Left ventricle myocardium inferior (tissue), 1 donor: ENCODE data around the gene LDLRAP1. TPM values are rescaled to one million over a fixed set of nuclear protein-coding genes. Genes with fewer than 3 reads are reported as not detected.

Experiments
- DNase-seq: peaks from one replicate; pipeline ENCODE4 v3.0.0-alpha.2; 2020
- H3K27ac ChIP-seq: fragments of 200-600 bp; replicated peaks from 2 replicates; pipeline ENCODE4 v1.8.0; 2021
- H3K27me3 ChIP-seq: fragments of 200-600 bp; 2 replicates; pipeline ENCODE4 v1.8.0; 2021; ENCODE audit warnings: low read depth
- H3K36me3 ChIP-seq: fragments of 200-600 bp; 2 replicates; pipeline ENCODE4 v1.8.0; 2021
- H3K4me1 ChIP-seq: fragments of 200-600 bp; 2 replicates; pipeline ENCODE4 v1.8.0; 2021
- H3K4me3 ChIP-seq: fragments of 200-600 bp; 2 replicates; pipeline ENCODE4 v1.8.0; 2021; ENCODE audit warnings: mild to moderate bottlenecking, moderate library complexity
- H3K9me3 ChIP-seq: fragments of 200-600 bp; replicated peaks from 2 replicates; pipeline ENCODE4 v1.8.0; 2021
- intact Hi-C: fragments of 100-400 bp; cut with micrococcal nuclease; formaldehyde crosslinking; loops from one replicate; pipeline ENCODE4 v1.11.0; 2022
- total RNA-seq: library from RNA; stranded (reverse); fragmentation: NEBNext Ultra II Directional; extraction: Animal tissue kit (Norgen Biotek cat#: 25700); gene quantifications from one replicate; pipeline ENCODE4 v1.2.1, GENCODE V29; 2021
- TF ChIP-seq, protein P1 (sequence below): fragments of 200-600 bp; IDR thresholded peaks from 2 replicates; pipeline ENCODE4 v1.8.0; 2021; ENCODE audit warnings: antibody characterized with exemption, mild to moderate bottlenecking, borderline replicate concordance
- donor health status: DM: no; HTN: yes; CAD: no; lungs with severe emphysema.

Gene LDLRAP1
- total RNA-seq, 1 donor from 2014 or later: 14.4 TPM

DNA sequence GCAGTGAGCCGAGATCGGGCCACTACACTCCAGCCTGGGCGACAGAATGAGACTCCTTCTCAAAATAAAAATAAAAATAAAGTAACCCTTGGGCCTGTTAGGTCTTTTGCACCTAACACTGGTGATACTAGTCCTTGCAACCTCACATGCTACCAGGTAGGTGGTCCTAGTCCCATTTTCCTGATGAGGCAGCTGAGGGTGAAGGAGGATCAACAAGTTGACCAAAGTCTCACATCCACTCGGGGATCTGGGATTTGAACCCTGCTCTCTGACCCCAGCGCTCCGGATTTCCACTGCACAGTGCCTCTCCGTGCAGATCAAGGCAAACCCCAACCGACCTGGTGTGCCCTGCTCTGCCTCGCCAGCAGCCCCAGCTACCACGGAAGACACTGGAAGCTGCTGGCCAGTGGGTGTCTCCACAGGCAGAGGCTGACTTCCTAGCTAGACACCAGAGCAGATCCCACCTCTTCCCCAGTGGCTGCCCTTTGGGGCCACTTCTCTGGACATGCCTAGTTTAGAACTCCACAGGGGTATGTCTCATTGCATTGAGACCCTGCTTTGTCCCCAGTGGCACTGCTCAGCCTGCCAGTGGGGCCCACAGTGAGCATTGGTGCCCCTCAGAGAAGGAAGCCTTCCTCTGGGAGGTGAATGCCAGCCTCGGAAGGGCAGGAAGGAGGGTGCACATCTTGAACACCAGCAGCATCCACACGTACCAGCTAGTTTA, 27.6 kb downstream of the LDLRAP1 start:
- Histone ChIP-seq H3K4me3 (no peak overlapping the region), H3K27me3 (peaks cover 5% of the 10 kb centered on the region), H3K27ac (no peak overlapping the region), H3K9me3 (no peaks in the 10 kb centered on the region), H3K4me1 (peaks cover 62% of the 10 kb centered on the region), H3K36me3 (no peaks in the 10 kb centered on the region)
- DNase-seq: no peak
- TF ChIP-seq, protein P1, sequence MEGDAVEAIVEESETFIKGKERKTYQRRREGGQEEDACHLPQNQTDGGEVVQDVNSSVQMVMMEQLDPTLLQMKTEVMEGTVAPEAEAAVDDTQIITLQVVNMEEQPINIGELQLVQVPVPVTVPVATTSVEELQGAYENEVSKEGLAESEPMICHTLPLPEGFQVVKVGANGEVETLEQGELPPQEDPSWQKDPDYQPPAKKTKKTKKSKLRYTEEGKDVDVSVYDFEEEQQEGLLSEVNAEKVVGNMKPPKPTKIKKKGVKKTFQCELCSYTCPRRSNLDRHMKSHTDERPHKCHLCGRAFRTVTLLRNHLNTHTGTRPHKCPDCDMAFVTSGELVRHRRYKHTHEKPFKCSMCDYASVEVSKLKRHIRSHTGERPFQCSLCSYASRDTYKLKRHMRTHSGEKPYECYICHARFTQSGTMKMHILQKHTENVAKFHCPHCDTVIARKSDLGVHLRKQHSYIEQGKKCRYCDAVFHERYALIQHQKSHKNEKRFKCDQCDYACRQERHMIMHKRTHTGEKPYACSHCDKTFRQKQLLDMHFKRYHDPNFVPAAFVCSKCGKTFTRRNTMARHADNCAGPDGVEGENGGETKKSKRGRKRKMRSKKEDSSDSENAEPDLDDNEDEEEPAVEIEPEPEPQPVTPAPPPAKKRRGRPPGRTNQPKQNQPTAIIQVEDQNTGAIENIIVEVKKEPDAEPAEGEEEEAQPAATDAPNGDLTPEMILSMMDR: no peak
- intact Hi-C loops: no loop called here

DNA sequence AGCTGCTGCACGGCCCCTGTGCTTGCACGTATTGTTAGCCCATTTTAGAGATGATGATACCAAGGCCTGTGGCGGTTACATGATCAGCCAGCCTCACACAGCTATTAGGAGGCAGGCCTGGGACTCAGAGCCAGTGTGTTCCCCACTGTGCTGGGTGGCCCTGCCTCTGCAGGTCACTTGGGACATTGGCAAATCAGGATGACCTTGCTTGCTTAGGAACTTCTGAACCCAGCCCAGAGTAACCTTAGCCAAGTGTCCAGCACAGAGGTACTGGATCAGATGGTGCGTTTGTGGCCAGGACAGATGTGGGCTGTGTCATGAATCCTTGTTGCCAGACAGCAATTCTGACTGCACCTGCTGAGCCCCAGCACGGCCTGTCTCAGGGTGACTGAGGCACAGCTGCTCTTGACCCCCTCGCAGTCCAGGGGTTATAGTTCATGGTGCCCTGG, 28.1 kb downstream of the LDLRAP1 start:
- Histone ChIP-seq H3K27ac (no peak overlapping the region), H3K4me1 (peaks cover 56% of the 10 kb centered on the region), H3K9me3 (no peaks in the 10 kb centered on the region), H3K27me3 (peaks cover 5% of the 10 kb centered on the region), H3K36me3 (no peaks in the 10 kb centered on the region), H3K4me3 (no peak overlapping the region)
- intact Hi-C loops: no loop called here
- DNase-seq: no peak
- TF ChIP-seq, protein P1: no peak

DNA sequence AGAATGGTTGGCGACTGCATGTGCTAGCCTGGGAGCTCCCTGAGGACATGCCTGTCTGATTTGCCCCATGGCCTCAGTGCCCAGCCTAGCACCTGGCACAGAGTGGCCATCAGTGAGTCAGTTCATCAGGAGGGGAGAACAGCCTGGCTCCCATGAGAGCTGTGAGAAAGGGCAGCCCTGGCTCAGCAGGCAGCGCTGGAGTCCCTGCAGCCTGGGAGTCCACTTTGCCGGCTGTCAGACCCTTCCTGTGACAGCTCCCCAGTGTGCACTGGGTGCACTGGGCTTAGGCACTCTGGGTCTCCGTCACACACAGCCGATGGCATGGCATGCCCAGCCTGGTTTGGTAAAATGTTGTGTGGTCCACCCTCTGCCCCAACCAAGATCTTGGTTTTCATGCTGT, 28.7 kb downstream of the LDLRAP1 start:
- TF ChIP-seq, protein P1: no peak
- H3K9me3 ChIP-seq: no peaks in the 10 kb centered on the region
- no peaks in the 10 kb centered on the region for H3K36me3 ChIP-seq
- H3K4me3 ChIP-seq: no peak overlapping the region
- H3K27ac ChIP-seq: no peak overlapping the region
- peaks cover 51% of the 10 kb centered on the region for H3K4me1 ChIP-seq
- intact Hi-C loops: no loop called here
- DNase-seq: no peak
- H3K27me3 ChIP-seq: peaks cover 5% of the 10 kb centered on the region

DNA sequence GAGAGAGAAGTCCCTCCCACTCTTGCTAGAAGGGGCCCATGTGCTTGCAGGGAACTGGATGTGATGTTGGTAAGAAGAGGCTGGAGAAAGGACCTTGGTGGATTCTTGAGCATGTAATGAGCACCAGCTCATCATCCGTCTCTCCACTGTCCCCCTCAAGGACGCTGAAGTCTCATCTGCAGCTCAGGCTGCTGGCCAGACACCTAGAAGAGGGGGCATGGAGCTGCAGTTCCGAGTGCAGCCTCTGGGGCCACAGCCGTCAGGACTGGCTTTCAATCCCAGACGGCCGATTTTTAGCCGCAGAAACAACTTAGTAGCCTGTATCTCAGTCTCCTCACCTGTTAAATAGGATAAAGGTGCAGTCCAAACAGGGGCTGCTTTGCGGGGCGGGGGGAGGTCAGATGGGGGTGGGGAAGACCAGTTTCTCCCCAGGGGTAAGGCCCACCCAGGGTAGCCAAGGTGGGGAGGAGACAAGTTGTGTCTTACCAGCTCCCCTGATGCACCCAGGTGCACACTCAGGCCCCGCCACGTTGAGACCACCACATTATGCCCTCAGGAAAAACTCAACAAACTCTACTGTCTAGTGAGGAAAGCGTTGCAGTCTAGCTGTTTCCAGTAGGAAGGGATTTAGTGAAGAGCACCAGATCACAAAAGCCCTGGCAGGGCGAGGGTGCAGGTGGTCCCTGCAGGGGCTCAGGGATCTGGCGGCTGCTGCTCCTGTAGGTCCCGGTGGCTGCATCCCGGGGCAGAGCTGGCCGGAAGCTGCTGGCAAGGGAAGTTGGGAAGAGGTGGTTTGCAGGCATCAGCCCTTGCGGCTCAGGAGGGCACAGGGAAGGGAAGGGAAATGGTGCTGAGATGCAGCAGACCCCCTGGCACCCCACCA, 29.5 kb downstream of the LDLRAP1 start:
- peaks cover 5% of the 10 kb centered on the region for H3K27me3 ChIP-seq
- no peak overlapping the region for H3K4me3 ChIP-seq
- no peaks in the 10 kb centered on the region for H3K36me3 ChIP-seq
- DNase-seq: no peak
- TF ChIP-seq, protein P1: peak; percentile 74
- intact Hi-C loops: no loop called here
- H3K9me3 ChIP-seq: no peaks in the 10 kb centered on the region
- peaks cover 42% of the 10 kb centered on the region for H3K4me1 ChIP-seq
- H3K27ac ChIP-seq: no peak overlapping the region

- Histone ChIP-seq H3K36me3 (no peaks in the 10 kb centered on the region), H3K27ac (no peak overlapping the region), H3K27me3 (peaks cover 5% of the 10 kb centered on the region), H3K4me3 (no peak overlapping the region), H3K4me1 (peaks cover 36% of the 10 kb centered on the region), H3K9me3 (no peaks in the 10 kb centered on the region)
- intact Hi-C loops: no loop called here
- DNase-seq: no peak
- TF ChIP-seq, protein P1: no peak
These were observed 30.2 kb downstream of the LDLRAP1 start for GRCh38 chr1:25573591-25573930.
